ENCODE data around the gene COX4I1.
A peak's percentile ranks its signal among the peaks of the same experiment; 100 is the strongest.
"Not testable (repeated sequence)": the region's sequence is repeated elsewhere in the genome, so short reads cannot be mapped to it uniquely, and the experiment has no call there.

COX4I1 gene

DNA sequence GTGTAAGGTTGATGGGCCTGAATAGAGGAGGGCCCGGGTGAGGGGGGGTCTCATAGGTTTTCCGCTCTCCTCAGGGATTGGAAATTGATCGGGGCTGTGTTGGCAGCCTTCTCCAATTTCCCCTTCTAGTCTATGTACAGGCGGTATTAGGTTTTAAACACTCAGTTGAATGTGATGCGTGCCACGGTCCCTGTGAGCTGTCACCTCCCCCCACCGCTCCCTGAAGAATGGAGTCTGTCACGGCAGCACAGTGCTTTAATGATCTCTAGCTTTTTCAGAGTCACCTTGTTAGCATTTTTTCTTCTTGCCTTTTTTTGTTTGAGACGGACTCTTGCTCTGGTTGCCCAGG lies 800 bp downstream of the COX4I1 start:
- Histone ChIP-seq H3K4me1 (peaks cover 17% of the 10 kb centered on the region), H3K4me3 (ENCODE audit: low read depth, low read length) (peak overlapping the region; percentile 67), H3K27ac (peak overlapping the region; percentile 80), H3K79me2 (peaks cover 43% of the 10 kb centered on the region), H3K9ac (peak overlapping the region; percentile 82), H3K27me3 (ENCODE audit: control insufficient read depth, insufficient read depth, low read length) (no peaks in the 10 kb centered on the region), H3K36me3 (ENCODE audit: control insufficient read depth, insufficient read depth, low read length) (no peaks in the 10 kb centered on the region), H3K4me2 (ENCODE audit: low read length) (peak overlapping the region; percentile 85), H3K9me3 (ENCODE audit: control insufficient read depth, low read length) (no peaks in the 10 kb centered on the region), H2AFZ (peak overlapping the region; percentile 76)
- no peak for TF ChIP-seq CTCF (IDR thresholded peaks at IDR 0.05)

GRCh38 chr16:85803570-85803969 lies 4.1 kb downstream of the COX4I1 start:
- Histone ChIP-seq H3K27ac (no peak overlapping the region), H3K4me3 (ENCODE audit: low read depth, low read length) (no peak overlapping the region), H3K36me3 (ENCODE audit: control insufficient read depth, insufficient read depth, low read length) (no peaks in the 10 kb centered on the region), H2AFZ (no peak overlapping the region), H3K79me2 (peaks cover 15% of the 10 kb centered on the region), H3K9ac (no peak overlapping the region), H3K4me2 (ENCODE audit: low read length) (no peak overlapping the region), H3K4me1 (peaks cover 13% of the 10 kb centered on the region), H3K9me3 (ENCODE audit: control insufficient read depth, low read length) (no peaks in the 10 kb centered on the region), H3K27me3 (ENCODE audit: control insufficient read depth, insufficient read depth, low read length) (no peaks in the 10 kb centered on the region)
- no peak for TF ChIP-seq CTCF (IDR thresholded peaks at IDR 0.05)

DNA sequence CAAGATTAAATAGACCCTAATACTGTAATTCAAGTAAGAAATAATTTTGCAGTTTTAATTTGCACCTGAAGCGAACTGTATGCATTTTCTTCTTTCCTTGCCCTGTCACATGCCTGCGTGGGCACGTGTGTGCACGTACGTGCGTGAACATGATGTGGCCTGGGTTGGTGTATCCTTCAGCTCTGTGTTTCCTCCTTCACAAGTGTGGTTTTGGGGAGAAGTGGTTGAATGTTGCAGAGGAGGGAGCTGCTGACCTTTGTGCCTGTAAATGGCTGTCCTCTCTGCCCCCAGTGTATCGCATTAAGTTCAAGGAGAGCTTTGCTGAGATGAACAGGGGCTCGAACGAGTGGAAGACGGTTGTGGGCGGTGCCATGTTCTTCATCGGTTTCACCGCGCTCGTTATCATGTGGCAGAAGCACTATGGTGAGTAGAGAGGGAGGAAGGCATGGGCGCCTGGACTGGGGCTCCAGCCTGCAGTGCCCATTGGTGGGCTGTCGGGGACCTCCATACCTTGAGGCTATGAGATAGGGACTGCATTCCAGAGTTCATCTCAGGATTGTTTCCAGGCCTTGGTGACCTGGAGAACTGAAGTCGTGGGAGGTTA lies 6.0 kb downstream of the COX4I1 start:
- H3K79me2 ChIP-seq = peaks cover 4% of the 10 kb centered on the region
- H3K9ac ChIP-seq = no peak overlapping the region
- no peak overlapping the region for H3K4me2 ChIP-seq (ENCODE audit: low read length)
- H3K4me1 ChIP-seq = peaks cover 11% of the 10 kb centered on the region
- no peak overlapping the region for H3K27ac ChIP-seq
- no peak overlapping the region for H3K4me3 ChIP-seq (ENCODE audit: low read depth, low read length)
- H3K9me3 ChIP-seq (ENCODE audit: control insufficient read depth, low read length) = no peaks in the 10 kb centered on the region
- no peak overlapping the region for H2AFZ ChIP-seq
- H3K36me3 ChIP-seq (ENCODE audit: control insufficient read depth, insufficient read depth, low read length) = no peaks in the 10 kb centered on the region
- H3K27me3 ChIP-seq (ENCODE audit: control insufficient read depth, insufficient read depth, low read length) = no peaks in the 10 kb centered on the region
- TF ChIP-seq CTCF (IDR thresholded peaks at IDR 0.05) = no peak

- H3K9ac ChIP-seq = no peak overlapping the region
- no peaks in the 10 kb centered on the region for H3K9me3 ChIP-seq (ENCODE audit: control insufficient read depth, low read length)
Observed at GRCh38 chr16:85806539-85806938, 7.0 kb downstream of the COX4I1 start.

GRCh38 chr16:85807340-85807739 lies 7.8 kb downstream of the COX4I1 start:
- not testable (repeated sequence) for H3K27me3 ChIP-seq (ENCODE audit: control insufficient read depth, insufficient read depth, low read length); H3K4me1 ChIP-seq

More at GRCh38 chr16:85806539-85806938, 7.0 kb downstream of the COX4I1 start:
- no peaks in the 10 kb centered on the region for H3K36me3 ChIP-seq (ENCODE audit: control insufficient read depth, insufficient read depth, low read length)
- H3K79me2 ChIP-seq = no peaks in the 10 kb centered on the region
- H2AFZ ChIP-seq = no peak overlapping the region
- H3K4me3 ChIP-seq (ENCODE audit: low read depth, low read length) = no peak overlapping the region
- H3K4me1 ChIP-seq = peaks cover 1% of the 10 kb centered on the region
- no peaks in the 10 kb centered on the region for H3K27me3 ChIP-seq (ENCODE audit: control insufficient read depth, insufficient read depth, low read length)
- H3K4me2 ChIP-seq (ENCODE audit: low read length) = no peak overlapping the region
- H3K27ac ChIP-seq = no peak overlapping the region
- TF ChIP-seq CTCF (IDR thresholded peaks at IDR 0.05) = no peak

DNA sequence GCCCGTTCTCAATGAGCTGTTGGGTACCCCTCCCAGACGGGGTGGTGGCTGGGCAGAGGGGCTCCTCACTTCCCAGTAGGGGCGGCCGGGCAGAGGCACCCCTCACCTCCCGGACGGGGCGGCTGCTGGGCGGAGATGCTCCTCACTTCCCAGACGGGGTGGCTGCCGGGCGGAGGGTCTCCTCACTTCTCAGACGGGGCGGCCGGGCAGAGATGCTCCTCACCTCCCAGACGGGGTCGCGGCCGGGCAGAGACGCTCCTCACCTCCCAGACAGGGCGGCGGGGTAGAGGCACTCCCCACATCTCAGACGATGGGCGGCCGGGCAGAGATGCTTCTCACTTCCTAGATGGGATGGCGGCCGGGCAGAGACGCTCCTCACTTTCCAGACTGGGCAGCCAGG lies 8.6 kb downstream of the COX4I1 start:
- not testable (repeated sequence) for H3K4me3 ChIP-seq (ENCODE audit: low read depth, low read length); H3K79me2 ChIP-seq; H3K36me3 ChIP-seq (ENCODE audit: control insufficient read depth, insufficient read depth, low read length); H3K27me3 ChIP-seq (ENCODE audit: control insufficient read depth, insufficient read depth, low read length); H3K4me1 ChIP-seq; H3K9me3 ChIP-seq (ENCODE audit: control insufficient read depth, low read length); H2AFZ ChIP-seq; H3K9ac ChIP-seq; H3K4me2 ChIP-seq (ENCODE audit: low read length); H3K27ac ChIP-seq

More at GRCh38 chr16:85807340-85807739, 7.8 kb downstream of the COX4I1 start:
- H3K4me2 ChIP-seq (ENCODE audit: low read length); H3K27ac ChIP-seq; H3K36me3 ChIP-seq (ENCODE audit: control insufficient read depth, insufficient read depth, low read length); H2AFZ ChIP-seq; H3K9ac ChIP-seq; H3K79me2 ChIP-seq; H3K4me3 ChIP-seq (ENCODE audit: low read depth, low read length); H3K9me3 ChIP-seq (ENCODE audit: control insufficient read depth, low read length): not testable (repeated sequence)

Data from parathyroid adenoma (tissue), 2 donors.